ENCODE data around the gene MKS1.

Gene MKS1

GRCh38 chr17:58161566-58161965, 57.5 kb downstream of the MKS1 start:
- no peak for DNase-seq (ENCODE audit: low read depth)

GRCh38 chr17:58158181-58158580, 60.9 kb downstream of the MKS1 start:
- no peak for DNase-seq (ENCODE audit: low read depth)

- no peak for DNase-seq (ENCODE audit: low read depth)
These were observed 61.9 kb downstream of the MKS1 start for GRCh38 chr17:58156839-58157803.

Measured in stromal cell of bone marrow (primary cell).